HEK293T (cell line): ENCODE results near the gene FH.

Source experiments
- BHLHE40 ChIP-seq: fragments of 450-650 bp; IDR thresholded peaks from 2 replicates; pipeline ENCODE4 v1.6.1; 2016; ENCODE audit warnings: mild to moderate bottlenecking, moderate library complexity, borderline replicate concordance
- SUZ12 ChIP-seq: fragments of 450-650 bp; IDR thresholded peaks from 2 replicates; pipeline ENCODE4 v1.6.1; 2016; ENCODE audit warnings: mild to moderate bottlenecking

- TF ChIP-seq BHLHE40 (no peak), SUZ12 (no peak)
Measured at GRCh38 chr1:241460098-241460873, 59.3 kb downstream of the FH start.
